GM23338 (cell line): ENCODE results near the gene VAMP2. TPM values are rescaled to one million over a fixed set of nuclear protein-coding genes. Genes with fewer than 3 reads are reported as not detected.

Source experiments
- ATAC-seq: fragments of 200-7000 bp; cut with Tn5 transposase; 3 replicates; pipeline ENCODE4 v1.9.1; 2020
- DNase-seq: peaks from one replicate; pipeline ENCODE4 v3.0.0-alpha.2; 2015; ENCODE audit warnings: low spot score
- H2AFZ ChIP-seq: fragments of 200-600 bp; sonication (generic); 2 replicates; pipeline ENCODE4 v1.8.0; 2016; ENCODE audit warnings: antibody characterized with exemption, mild to moderate bottlenecking, moderate library complexity
- H3F3A ChIP-seq: fragments of 200-600 bp; sonication (generic); replicated peaks from 2 replicates; pipeline ENCODE4 v1.8.0; 2017; ENCODE audit warnings: antibody characterized with exemption, mixed run types, low read depth
- H3K27ac ChIP-seq: fragments of 200-600 bp; sonication (generic); 2 replicates; pipeline ENCODE4 v1.6.1; 2016; ENCODE audit warnings: low read depth
- H3K27me3 ChIP-seq: fragments of 200-600 bp; sonication (generic); 2 replicates; pipeline ENCODE4 v1.8.0; 2016; ENCODE audit warnings: mild to moderate bottlenecking, mixed run types, moderate library complexity; ENCODE audit not compliant: insufficient read depth
- H3K36me3 ChIP-seq: fragments of 200-600 bp; sonication (generic); 2 replicates; pipeline ENCODE4 v1.8.0; 2016; ENCODE audit warnings: mild to moderate bottlenecking; ENCODE audit not compliant: insufficient read depth
- H3K4me1 ChIP-seq: fragments of 200-600 bp; sonication (generic); 2 replicates; pipeline ENCODE4 v1.8.0; 2016; ENCODE audit warnings: mild to moderate bottlenecking, moderate library complexity; ENCODE audit not compliant: insufficient read depth
- H3K4me2 ChIP-seq: fragments of 200-600 bp; sonication (generic); 2 replicates; pipeline ENCODE4 v1.7.1; 2017; ENCODE audit warnings: mixed run types
- H3K4me3 ChIP-seq: fragments of 200-600 bp; sonication (generic); 2 replicates; pipeline ENCODE4 v1.6.1; 2016; ENCODE audit warnings: mixed run types
- H3K79me2 ChIP-seq: fragments of 200-600 bp; sonication (generic); replicated peaks from 2 replicates; pipeline ENCODE4 v1.8.0; 2017; ENCODE audit warnings: mild to moderate bottlenecking; ENCODE audit not compliant: insufficient read depth
- H3K9me2 ChIP-seq: fragments of 200-600 bp; sonication (generic); 2 replicates; pipeline ENCODE4 v1.8.0; 2017; ENCODE audit not compliant: insufficient read depth
- H4K20me1 ChIP-seq: fragments of 200-600 bp; sonication (generic); replicated peaks from 2 replicates; pipeline ENCODE4 v1.8.0; 2017; ENCODE audit warnings: mild to moderate bottlenecking; ENCODE audit not compliant: insufficient read depth
- H3K27ac Mint-ChIP-seq: 2 replicates; pipeline ENCODE4 v1.8.0; 2020; ENCODE audit warnings: inconsistent platforms, mild to moderate bottlenecking, moderate library complexity, mixed read lengths
- H3K27me3 Mint-ChIP-seq: 3 replicates; pipeline ENCODE4 v1.8.0; 2022; ENCODE audit warnings: low read depth, mild to moderate bottlenecking, moderate library complexity, mixed read lengths, inconsistent platforms; ENCODE audit not compliant: insufficient read depth, poor library complexity
- H3K36me3 Mint-ChIP-seq: 3 replicates; pipeline ENCODE4 v1.8.0; 2021; ENCODE audit warnings: low read depth, mild to moderate bottlenecking, inconsistent platforms, moderate library complexity, mixed read lengths
- H3K4me1 Mint-ChIP-seq: 3 replicates; pipeline ENCODE4 v1.8.0; 2020; ENCODE audit warnings: mild to moderate bottlenecking, inconsistent platforms, mixed read lengths
- H3K4me3 Mint-ChIP-seq: 3 replicates; pipeline ENCODE4 v1.8.0; 2021; ENCODE audit warnings: moderate library complexity, mild to moderate bottlenecking, inconsistent platforms, mixed read lengths
- H3K9me3 Mint-ChIP-seq: 3 replicates; pipeline ENCODE4 v1.8.0; 2020; ENCODE audit warnings: moderate library complexity, mild to moderate bottlenecking, inconsistent platforms, mixed read lengths
- CREB1 ChIP-seq: fragments of 250-450 bp; sonication (Bioruptor Pico); IDR thresholded peaks from 2 replicates; pipeline ENCODE4 v1.5.0; 2020; ENCODE audit warnings: low read depth, mild to moderate bottlenecking, moderate library complexity
- ZNF462 ChIP-seq: fragments of 250-450 bp; sonication (Bioruptor Pico); IDR thresholded peaks from 2 replicates; pipeline ENCODE4 v1.5.0; 2020; ENCODE audit warnings: mild to moderate bottlenecking, moderate library complexity
- polyA plus RNA-seq: library from polyadenylated mRNA; unstranded; fragments of >200 nt; fragmentation: Nextera tagmentation; extraction: Ambion mirVana; gene quantifications from 2 replicates; pipeline ENCODE4 v1.2.1, GENCODE V29; 2016
- total RNA-seq: library from RNA; depleted of rRNA; stranded (reverse); fragments of >200 nt; shearing (Covaris generic); gene quantifications from 2 replicates; pipeline ENCODE4 v1.2.3, GENCODE V29; 2014

VAMP2 gene
- total and polyA plus RNA-seq, 2 experiments from 2014 or later = 6.9 to 32.3 TPM

GRCh38 chr17:8163978-8164814 is 1.4 kb upstream of the VAMP2 start:
- Histone ChIP-seq H3K79me2 (peaks cover 12% of the 10 kb centered on the region; the same call in 1 of the 2 replicates), H3K4me1 (peaks cover 25% of the 10 kb centered on the region), H3K4me3 (peak overlapping the region; percentile 96), H2AFZ (peak overlapping the region; percentile 76), H3K9me2 (no peaks in the 10 kb centered on the region), H3K27ac (peak overlapping the region; percentile 100), H3K4me2 (peak overlapping the region; percentile 93), H3F3A (peaks cover 18% of the 10 kb centered on the region; the same call in 1 of the 2 replicates), H4K20me1 (peaks cover 5% of the 10 kb centered on the region), H3K27me3 (no peaks in the 10 kb centered on the region), H3K36me3 (peaks cover 5% of the 10 kb centered on the region; the same call in 1 of the 2 replicates)
- H3K9me3 Mint-ChIP-seq = no peaks in the 10 kb centered on the region
- H3K4me3 Mint-ChIP-seq = peak overlapping the region; percentile 92
- peaks cover 16% of the 10 kb centered on the region for H3K27me3 Mint-ChIP-seq
- peaks cover 21% of the 10 kb centered on the region for H3K36me3 Mint-ChIP-seq
- H3K4me1 Mint-ChIP-seq = peaks cover 41% of the 10 kb centered on the region
- peak; percentile 29 for ATAC-seq
- peak; percentile 59 for DNase-seq
- TF ChIP-seq ZNF462 (CRISPR knock-in tag) (no peak), CREB1 (no peak)
- peak overlapping the region; percentile 99 for H3K27ac Mint-ChIP-seq
